Fibroblast of upper back skin (primary cell): ENCODE measurements around the gene ANKRD22.

Experiments used
- DNase-seq: peaks from one replicate; pipeline ENCODE4 v3.0.0-alpha.2; 2013

ANKRD22 gene

DNA sequence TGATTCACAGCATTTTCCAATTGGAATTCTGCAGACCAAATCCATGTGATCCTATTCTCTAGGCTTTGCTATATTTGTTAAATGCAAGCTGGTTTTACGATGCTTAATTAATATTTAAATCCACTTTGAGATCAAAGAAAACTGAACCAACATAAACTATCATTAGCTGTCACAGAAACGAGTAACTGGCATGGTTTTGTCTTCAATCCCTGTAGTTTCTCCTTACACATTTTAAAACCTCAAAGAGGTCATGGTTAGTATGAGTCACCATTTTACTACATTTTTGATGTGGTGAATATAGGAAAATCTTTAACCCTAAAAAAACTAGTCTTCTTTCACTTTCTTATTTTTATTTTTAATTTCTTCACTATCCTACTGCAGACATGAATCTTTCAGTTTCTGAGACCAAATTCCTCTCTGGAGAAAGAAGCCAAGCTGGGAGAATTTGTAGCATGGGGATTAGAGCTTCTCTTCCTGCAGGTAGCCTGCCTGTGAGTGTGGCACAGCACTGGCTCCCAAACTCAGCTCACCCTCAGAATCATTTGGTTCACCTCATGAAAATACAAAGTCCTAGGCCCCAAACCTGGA, 57.8 kb downstream of the ANKRD22 start:
- peak; percentile 65 for DNase-seq

DNA sequence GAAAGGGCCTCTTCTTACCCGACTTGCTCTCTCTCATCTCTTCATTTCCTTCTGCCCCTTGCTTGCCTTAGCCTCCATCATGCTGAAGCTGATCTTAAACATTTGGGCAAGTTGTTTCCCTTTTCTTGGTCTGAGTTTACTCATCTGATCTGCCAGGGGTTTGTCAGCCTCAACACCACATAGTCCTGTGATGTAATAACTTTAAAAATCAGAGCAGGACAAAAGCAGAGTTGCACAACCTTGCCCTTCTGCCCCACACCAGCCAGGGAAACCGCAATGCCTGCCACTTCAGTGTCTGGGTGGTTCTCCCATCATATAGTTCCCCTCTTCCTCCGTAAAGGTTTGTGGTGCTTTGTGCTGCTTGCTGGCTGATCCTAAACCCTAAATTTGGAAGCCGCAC, 59.0 kb downstream of the ANKRD22 start:
- no peak for DNase-seq

DNA sequence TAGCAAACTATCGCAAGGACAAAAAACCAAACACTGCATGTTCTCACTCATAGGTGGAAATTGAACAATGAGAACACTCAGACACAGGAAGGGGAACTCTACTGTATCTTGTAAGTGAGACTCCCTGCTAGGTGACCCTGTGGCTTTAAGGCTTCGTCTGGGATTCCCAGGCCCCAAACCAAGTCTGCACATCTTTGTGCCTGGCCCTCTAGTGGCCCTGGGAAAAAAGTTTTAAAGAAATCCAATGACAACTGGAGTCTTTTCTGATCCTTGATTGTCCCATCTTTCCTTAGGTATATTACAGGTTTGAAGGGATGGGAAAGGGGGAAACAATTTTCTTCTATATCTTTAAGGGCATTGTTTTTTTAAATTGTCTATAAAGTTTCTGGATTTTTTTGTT, 59.7 kb downstream of the ANKRD22 start:
- peak; percentile 24 for DNase-seq

DNA sequence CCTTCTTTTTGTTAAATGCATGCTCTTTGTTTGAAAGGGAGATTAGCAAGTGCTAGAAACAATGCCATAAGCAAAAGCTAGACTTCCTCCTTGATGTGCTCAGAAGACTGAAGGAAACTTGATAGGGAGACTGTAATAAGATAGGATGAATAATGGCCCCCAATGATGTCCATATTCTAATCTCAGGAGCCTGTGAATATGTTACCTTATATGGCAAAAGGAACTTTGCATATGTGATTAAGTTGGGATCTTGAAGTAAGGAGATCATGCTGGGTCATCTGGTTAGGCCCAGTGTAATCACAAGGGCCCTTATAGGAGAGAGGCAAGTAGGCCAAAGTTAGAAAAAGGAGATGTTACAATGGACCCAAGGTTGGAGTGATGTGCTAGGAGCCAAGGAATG, 62.7 kb downstream of the ANKRD22 start:
- no peak for DNase-seq

DNA sequence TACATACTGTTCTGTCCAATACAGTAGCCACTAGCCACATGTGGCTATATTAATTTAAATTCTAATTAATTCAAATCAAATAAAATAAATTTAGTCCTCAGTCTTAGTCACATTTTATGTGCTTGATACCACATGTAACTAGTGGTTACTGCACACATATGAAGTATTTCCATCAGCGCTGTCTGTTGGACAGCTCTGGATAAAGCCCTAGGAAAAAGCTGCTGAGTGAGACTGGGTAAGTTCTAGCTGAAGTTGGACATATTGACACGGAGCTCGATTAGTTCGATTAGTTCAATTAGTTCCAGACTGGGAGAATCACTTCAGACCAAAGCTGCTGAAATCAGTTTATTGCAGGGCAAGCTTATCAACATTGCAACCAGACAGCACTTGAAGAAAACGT, 64.2 kb downstream of the ANKRD22 start:
- DNase-seq, result no peak

DNA sequence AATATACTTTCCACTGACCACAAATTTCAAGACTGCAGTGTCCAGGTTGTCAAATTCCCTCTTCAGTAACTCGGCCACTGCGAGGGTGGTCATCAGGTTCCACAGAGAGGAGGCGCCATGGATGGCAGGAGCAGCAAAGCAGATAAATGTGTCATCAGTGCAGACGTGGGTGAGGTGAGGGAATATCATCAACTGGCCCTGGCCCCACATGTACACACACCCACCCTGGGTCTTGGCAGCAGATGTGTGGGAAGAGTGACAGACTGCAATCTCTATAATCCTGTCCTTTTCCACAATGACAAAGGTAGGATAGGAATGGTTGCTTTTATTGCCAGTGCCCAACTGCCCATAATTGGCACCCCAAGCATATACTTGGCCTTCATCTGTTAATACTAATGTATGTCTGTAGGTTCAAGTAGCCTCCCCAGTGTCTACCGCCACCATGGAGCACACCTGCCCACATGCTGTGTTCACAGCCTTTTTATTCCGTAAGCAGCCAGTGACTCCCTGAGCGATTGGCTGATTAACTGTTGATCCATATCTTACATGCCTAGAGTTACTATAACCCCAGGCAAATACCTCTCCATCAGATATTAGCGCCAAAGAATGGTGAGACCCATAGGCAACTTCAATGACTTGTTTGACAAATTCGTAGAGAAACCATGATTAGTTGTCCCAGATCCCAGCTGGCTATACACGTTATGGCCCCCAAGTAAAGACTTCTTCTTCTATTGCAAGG, 65.4 kb downstream of the ANKRD22 start:
- no peak for DNase-seq

DNA sequence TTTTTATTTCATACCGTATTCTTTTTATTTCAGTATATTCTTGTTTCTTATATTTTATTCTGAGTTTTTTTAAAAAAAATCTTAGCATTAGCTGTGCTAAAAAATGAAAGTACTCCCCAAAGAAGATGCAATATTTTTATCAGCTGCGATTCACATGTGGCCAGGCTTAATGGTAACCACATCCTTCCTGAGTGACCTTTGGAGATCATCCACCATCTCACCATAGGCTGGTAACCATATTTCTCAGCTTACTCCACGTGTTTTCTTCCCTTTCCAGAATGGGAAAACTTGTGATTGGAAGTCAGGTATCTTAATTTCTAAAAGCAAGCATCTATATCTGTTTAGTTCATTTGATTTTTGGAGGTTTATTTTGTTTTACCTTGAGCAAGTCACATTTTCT, 67.9 kb downstream of the ANKRD22 start:
- DNase-seq, result peak; percentile 39

DNA sequence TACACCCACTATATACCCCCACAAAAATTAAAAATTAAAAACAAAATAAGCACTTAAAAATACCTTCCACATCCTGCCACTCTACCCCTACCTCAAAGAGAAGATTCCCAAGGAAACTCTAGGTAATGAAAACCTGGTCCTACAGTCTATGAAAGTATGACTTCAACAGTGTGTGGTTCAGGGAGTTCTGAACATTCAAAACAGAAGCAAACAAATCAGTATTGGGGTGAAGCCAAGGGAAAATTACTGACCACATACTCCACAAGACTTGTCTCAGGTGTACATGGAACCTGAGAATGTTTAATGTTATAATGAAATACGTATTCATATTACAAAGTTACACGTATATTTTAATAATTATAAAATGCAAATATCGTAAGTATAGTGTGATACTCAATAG, 69.4 kb downstream of the ANKRD22 start:
- DNase-seq, result no peak

DNA sequence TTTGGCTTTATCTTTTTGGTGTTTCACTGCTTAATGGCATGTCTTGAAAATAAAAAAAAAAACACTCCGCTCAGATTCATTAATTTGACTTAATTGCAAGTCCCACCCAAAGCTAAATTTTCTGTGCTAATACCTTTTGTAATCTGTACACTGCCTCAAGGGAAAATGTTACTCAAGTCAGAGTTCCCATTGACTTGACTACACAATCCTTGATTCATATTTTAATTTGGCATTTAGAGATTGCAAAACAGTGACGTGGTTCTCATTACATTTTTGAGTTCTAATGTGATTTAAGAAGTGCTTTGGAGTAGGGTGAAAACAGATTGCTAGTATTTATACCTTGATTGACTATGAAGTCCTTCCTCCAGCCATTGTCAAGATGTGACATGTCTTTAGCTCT, 70.4 kb downstream of the ANKRD22 start:
- no peak for DNase-seq
